GM21367 (cell line): ENCODE data around the gene CENPV.

ENCODE experiments used
- ATAC-seq: cut with Tn5 transposase; IDR thresholded peaks from one replicate; pipeline ENCODE4 v1.9.1; 2021; ENCODE audit not compliant: unreplicated experiment

CENPV gene

DNA sequence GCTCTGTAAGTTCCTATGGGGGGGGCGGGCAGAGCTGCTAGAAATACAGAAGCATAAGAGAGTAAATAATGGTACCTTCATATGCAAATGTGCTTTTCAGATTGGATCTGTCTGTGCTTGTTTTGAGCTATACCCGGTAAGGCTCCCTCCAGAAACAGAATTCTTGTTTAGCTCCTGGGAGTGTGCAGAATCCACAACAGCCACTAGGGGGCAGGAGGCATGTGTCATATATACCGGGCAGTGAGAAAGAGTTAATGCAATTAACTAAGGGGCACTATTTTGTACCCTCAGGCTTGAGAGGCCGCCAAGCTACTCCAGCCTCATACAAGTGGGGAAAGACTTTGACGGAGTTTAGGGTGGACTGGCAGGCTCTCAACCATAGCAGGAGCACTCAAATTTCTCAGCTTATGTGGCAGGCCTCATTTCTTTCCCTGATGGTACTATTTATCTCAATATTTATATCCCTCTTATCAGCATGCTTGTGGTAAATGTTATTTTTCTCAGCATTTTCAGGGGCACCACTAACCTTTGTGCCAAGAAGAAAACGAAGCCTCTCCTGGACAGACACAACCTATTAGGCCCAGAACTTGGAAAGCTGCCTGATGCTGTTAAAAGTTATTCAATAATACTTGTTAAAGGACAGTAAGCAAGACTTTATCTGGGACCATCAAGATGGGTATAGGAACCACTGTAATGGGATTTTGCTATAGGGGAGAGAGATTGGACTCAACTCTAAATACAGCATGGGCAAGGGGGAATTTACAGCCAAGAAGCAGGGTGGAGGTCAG, 10.7 kb upstream of the CENPV start:
- no peak for ATAC-seq

DNA sequence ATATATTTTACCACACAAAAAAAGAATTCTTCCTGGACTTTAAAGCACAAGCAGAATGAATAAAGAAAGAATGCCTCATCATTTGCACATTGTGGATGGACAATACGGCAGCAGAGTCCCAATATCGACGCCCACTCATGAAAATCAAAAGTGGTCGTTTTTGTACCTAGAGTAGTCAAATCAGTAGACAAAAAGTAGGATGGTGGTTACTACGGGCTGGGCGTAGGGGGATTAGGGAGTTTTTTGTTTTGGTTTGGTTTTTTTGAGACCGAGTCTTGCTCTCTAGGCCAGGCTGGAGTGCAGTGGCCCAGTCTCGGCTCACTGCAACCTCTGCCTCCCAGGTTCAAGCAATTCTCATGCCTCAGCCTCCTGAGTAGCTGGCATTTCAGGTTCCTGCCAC, 8.6 kb upstream of the CENPV start:
- no peak for ATAC-seq

DNA sequence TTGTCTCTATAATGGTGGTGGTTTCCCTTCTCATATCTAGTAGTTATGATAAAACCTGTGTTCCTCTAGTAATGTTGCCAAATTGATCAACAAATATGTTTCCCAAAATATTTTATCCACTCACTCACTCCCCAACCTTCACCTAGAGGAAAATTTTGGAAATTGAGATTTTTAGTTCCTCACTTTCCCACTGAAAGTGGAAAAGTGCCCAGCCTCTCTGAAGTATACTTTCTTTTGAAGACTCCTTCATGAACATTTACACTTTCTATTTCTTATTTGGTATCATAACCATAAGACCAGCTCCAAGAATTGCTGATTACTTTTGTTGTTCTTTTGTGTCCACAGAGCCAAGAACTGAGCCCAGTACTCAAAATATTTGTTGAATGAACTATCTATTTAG, 5.1 kb upstream of the CENPV start:
- no peak for ATAC-seq

DNA sequence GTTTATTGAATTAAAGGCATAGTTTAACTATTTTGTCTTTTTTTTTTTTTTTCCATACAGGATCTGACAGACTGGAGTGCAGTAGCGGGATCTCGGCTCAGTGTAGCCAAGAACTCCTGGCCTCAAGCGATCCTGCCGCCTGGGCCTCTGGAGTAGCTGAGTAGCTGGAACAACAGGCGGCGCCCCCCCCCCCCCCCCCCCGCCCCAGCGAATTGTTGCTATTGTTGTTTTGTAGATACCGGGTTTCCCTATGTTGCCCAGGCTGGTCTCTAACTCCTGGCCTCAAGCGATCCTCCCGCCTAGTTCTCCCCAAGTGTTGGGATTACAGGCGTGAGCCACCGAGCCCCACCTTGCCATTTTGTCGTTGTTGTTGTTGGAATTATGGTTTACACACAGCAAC, 1.3 kb upstream of the CENPV start:
- no peak for ATAC-seq

DNA sequence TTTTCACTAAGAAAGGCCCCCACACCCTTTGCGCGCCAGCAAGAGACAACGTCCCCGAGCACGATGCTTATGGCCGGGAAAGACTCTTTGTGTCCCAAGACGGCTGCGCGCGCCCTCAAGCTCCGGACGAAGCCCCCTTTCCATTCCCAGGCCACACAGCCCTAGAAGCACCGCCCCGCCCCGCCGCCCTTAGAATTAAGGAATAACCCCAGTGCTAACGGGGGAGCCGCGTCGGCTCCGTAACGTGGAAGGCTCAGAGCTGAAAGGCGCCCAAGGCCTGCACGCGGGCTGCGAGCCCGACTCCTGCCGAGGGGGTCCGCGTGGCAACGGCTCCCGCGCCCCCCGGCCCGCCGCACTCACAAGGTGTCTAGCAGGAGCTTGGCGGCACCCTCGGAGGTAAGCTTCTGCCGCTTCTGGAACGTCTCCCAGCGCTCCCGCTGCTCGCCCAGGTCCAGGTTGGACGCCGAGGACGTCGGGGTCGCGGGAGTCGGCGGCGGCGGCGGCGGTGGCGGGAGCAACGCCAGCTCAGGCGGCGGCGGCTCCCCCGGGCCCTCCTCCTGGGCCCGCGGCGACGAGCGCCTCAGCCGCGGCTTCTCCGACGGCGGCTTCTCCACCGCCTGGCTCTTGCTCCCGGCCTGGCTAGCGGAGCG, 477 bp downstream of the CENPV start:
- ATAC-seq = peak; percentile 24

DNA sequence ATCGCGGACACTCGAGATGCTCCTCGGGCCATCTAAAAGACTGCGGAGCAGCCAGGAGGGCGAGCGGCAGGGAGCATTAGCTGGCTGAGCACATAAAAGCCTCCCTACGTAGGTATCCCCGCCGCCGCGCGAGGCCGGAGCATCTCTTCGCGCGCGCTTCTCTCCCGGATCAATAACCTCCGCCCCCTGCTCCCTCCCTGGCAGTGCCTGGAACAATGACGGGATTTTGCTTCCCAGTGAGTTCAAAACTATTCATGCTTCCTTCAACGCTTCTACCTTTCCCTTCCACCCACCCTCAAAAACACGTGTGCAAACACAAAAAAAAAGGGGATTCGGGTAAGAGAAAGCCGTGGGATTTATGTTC, 984 bp downstream of the CENPV start:
- ATAC-seq = no peak

DNA sequence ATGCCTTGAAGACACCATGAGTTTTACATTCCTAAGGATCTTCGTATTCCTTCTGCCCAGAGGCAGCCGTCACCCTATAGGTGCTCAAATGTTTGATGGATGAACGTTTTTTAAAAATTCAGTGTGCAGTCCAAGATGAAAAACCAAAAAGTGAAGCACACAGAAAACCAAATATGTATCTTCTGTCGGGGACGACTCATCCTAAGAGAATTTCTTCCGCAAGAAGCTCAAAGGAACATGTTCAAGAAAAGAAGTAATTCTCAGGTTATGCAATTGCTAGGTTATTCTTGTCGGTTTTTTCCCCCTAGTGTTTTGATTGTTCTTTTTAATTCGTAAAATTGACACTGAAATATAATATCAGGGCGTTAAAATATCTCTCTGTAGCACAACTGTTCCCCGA, 1.4 kb downstream of the CENPV start:
- ATAC-seq = no peak

DNA sequence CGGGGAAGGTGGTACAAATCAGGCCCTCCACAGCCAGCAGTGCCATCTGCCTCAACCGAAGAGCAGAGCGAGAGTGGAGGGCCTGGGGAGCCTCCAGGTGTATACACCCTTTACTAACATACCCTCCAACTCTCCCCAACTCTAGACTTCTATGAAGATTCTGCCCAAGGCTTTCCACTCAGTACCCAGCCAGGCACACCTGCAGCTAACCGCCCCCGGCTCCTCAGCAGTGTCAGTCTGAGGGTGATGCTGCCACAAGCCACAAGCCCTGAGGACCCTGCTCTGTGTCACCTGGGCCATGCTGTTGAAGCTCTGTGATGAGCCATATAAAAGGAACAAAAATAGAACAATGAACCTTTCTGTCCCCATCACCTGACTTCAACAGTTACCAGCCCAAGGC, 3.8 kb downstream of the CENPV start:
- ATAC-seq = no peak

DNA sequence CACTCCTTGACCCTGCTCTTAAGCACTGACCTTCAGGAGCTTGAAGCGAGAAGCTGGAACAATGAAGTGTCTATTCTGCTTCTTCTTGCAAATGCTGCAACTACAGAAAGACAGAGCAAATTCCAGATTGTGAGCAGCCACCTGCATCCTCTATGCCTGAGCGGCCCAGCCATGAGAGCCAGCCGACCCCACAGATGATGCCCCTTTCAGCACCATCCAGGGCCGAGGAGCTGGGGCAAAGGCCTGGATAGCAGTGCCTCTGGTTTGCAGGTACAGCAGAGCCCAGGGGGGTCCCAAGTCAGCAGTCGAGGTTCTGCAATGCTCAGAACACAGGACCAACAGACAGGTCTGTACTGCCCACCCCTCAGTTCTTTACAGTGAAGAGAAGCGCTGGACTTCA, 4.7 kb downstream of the CENPV start:
- no peak for ATAC-seq

DNA sequence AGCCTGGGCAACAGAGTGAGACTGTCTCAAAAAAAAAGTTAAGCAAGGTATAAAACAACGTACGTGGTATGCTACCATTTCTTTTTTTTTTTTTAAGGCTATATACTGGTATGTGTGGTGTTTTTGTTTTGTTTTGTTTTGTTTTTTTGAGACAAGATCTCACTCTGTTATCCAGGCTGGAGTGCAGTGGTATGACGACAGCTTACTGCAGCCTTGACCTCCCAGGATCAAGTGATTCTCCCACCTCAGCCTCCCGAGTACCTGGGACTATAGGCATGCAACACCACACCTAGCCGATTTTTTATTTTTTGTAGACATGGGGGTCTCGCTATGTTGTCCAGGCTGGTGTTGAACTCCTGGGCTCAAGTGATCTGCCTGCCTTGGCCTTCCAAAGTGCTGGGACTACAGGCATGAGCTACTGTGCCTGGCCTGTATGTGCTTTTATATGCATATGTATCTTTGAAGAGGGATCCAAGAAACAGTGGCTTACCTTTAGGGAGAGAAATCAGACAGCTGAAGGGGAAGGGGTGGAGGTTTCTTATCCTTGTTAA, 6.5 kb downstream of the CENPV start:
- ATAC-seq = no peak

DNA sequence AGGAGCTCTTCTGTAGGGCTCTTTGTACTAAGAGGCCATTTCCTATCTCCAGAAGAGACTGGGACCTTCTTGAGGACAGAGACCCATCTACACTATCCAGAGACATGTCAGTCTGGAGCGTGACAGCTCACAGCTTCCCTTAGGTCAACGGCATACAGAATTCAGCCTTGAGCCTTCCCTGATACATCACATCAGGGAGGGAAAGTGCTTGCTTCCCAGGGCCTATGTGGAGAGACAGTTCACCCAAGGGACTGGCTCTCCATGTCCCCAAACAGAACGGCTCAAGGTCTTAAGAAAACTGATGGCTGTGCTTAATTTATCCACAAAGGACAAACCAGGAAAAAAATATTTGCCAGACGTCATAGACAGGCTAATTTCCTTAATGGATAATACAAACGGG, 7.7 kb downstream of the CENPV start:
- ATAC-seq = no peak

DNA sequence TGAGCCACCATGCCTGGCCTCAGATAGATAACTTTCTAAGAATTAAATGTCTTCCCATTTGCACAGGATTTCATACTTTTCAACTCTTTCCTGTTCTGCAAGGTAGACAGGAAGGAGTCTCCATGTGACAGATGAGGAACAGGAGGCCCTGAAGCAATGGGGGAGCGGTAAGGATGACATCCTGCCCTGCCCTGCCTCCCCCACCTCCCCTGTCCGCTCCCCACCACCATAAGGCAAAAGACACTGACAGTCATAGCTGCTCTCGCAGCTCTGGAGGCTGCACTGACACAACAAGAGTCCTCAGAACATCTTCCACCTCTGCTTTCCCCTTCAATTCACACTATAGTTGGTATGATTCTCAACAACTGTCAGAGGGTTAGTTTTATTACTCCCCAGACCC, 9.7 kb downstream of the CENPV start:
- no peak for ATAC-seq

DNA sequence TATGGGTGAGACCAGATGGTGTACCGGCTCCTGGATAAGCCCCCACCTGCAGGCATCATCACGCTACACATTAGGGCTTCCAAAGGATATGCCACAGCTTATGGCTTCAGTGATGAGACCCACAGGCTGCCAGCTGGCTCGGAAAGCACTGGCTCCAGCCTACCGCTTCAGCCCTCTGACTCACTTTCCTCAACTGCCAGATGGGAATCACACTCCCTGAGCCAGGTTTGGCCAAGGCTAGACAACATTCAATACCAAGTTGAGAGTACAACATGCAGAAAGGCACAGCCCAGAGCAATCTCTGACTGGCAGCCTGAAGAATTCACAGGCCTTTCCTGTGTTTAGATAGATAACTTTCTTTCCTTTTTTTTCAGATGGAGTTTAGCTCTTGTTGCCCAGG, 10.3 kb downstream of the CENPV start:
- ATAC-seq = no peak

DNA sequence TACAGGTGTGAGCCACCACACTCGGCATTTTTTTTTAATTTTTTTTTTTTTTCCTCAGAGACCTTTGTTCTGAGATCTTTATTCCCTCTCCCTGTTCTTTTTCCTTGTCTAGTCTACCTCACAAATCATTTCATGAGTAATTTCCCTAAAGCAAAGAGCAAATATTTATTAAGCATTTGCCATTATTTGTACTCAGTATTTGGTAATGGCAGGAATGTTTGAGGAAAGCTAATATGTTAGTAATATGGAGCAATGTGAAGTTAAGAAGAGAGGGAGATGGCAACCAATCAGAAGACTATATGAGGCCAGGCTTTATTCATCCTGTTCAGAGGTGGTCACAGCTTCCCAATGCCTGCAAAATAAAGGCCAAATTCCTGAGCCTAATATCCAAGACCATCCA, 13.3 kb downstream of the CENPV start:
- no peak for ATAC-seq

DNA sequence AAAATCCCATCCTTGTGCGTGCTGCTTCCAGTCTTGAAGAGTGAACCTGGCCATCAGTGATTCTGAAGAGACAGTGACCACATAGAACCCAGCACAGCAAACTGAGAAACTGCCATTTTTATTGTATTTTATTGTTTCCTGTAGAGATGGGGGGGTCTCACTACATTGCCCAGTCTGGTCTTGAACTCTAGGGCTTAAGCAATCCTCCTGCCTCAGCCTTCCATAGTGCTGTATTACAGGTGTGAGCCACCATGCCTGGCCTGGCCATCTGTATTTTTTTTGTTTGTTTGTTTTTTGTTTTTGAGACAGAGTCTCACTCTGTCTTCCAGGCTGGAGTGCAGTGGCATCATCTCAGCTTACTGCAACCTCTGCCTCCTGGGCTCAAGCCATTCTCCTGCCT, 13.9 kb downstream of the CENPV start:
- no peak for ATAC-seq

DNA sequence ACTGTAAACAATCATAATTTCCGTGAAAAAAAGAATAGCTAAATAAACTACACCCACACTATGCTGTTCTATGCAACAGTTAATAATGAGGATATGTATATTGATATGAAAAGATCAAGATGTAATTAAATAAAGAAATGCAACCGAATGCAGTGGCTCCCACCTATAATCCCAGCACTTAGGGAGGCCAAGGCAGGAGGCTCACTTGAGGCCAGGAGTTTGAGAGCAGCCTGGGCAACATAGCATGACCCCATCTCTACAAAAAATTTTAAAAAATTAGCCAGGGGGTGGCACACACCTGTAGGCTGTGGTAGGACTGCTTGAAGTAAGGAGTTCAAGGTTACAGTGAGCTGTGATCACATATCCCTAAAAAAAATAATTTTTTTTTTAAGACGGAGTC, 14.9 kb downstream of the CENPV start:
- ATAC-seq = no peak

DNA sequence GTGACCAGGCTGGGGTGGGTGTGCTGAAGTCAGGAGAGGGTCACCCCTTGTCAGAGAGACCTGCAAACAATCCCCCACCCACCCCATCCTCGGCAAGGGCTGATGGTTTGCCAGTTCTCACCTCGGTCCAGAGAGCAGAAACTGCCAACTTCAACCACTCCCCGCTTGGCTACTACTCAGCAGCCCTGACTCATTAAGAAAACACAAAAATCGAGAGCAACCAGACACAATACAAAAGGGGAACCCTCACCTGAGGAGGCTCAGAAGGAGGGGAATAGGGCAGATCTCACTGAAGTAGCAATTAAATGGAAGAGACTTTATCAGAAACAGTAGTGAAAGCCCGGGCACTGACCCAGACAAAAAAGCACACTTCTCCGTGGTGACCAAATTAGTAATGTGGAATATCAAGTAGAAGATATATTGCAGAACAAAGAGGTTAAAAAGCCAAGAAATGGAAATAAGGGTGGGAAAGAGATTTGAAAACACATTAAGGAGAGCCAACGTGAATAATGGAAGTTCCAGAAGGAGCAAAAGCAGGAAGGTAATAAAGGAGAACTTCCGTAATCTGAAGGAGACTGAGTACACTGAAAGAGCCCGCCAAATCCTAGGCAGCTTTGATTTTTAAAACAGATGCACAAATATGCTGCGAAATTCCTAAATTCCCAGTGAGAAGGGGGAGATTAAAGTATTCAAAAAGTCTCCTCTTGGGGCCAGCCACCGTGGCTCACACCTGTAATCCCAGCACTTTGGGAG, 23.6 kb downstream of the CENPV start:
- no peak for ATAC-seq

DNA sequence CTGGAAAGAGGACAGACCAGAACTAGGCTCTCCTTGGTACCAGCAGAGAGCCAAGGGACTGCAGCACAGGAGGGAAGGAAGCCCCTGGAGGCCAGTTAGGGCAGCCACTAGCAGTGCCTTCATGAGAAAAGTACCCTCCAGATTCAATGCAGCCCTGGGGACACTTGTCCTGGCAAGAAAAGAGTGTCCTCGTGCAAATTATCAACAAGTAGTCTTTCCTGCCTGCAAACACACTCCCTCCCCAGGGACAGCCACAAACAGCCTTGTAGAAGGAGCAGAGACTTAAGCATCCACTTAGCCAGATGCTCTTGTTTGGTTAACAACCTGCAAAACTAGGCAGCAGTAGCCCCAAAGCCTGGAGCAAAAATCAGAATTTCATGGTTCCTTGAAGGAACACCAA, 24.3 kb downstream of the CENPV start:
- no peak for ATAC-seq

DNA sequence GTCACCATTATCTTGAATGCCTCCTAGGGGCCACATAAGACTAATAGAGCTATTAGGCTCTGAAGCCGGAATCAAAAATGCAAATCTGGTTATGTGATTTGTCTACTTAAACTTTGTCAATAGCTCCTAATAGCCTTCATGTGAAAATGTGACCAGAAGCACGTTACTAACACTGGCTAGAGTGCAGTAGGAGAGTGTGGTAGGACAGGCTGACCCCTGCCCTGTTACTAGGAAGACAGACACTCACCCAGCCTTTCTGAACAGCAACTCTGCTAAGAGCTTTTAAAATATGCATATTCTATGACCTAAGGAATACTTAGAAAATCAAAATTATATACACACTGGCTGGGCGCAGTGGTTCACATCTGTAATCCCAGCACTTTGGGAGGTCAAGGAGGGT, 26.3 kb downstream of the CENPV start:
- no peak for ATAC-seq

DNA sequence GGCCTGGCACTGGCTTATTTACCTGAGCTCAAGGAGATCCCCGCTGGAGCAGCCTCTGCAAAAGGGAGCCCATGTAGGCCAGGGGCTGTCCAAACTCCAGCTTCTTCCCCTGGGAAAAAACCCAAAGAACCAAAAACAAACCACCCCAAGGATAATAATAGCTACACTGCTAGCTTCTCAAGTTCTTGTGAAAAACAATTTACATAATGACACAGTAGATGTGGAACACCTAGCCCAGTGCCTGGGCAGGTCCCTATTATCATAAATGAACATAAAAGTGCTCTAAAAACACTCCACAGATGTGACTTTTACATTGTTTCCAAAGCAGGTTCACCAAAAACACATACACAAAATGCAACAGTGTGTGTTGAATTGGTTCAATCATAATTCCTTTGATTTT, 27.3 kb downstream of the CENPV start:
- no peak for ATAC-seq

DNA sequence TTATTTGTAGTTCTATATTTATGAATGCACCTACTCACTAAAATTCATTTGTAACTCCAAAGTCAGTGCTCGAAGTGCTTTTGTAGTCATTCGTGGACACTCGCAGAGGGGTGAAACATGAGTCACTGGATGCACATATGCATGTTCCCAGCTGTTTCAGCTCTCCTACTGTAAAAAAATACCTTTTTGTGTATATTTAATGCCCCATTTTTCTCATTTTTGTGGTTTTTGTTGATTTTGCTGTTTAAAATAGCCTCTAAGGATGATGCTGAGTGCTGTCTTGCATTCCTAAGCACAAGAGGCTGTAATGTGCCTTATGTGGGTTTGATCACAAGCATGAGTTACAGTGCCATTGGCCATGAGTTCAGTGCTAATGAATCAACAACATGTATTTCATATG, 30.6 kb downstream of the CENPV start:
- no peak for ATAC-seq

DNA sequence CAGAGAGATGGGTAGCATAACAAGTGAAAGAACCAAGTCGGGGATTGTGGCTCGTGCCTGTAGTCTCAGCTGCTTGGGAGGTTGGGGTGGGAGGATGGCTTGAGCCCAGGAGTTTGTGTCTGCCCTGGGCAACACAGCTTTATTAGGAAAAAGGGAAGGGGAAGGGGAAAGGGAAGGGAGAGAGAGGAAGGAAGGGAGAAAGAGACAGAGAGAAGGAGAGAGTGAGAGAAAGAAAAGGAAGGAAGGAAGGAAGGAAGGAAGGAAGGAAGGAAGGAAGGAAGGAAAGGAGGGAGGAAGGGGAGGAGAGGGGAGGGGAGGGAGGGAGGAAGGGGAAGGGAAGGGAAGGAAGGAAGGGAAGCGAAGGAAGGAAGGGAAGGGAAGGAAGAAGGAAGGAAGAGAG, 33.3 kb downstream of the CENPV start:
- no peak for ATAC-seq
